Middle frontal gyrus (tissue), 1 donor: ENCODE results near the gene KIFC1.
A peak's percentile ranks its signal among the peaks of the same experiment; 100 is the strongest.

Experiments used
- DNase-seq: peaks from one replicate; pipeline ENCODE4 v3.0.0-alpha.2; 2015; ENCODE audit warnings: low spot score; ENCODE audit errors: extremely low spot score

Gene KIFC1

DNA sequence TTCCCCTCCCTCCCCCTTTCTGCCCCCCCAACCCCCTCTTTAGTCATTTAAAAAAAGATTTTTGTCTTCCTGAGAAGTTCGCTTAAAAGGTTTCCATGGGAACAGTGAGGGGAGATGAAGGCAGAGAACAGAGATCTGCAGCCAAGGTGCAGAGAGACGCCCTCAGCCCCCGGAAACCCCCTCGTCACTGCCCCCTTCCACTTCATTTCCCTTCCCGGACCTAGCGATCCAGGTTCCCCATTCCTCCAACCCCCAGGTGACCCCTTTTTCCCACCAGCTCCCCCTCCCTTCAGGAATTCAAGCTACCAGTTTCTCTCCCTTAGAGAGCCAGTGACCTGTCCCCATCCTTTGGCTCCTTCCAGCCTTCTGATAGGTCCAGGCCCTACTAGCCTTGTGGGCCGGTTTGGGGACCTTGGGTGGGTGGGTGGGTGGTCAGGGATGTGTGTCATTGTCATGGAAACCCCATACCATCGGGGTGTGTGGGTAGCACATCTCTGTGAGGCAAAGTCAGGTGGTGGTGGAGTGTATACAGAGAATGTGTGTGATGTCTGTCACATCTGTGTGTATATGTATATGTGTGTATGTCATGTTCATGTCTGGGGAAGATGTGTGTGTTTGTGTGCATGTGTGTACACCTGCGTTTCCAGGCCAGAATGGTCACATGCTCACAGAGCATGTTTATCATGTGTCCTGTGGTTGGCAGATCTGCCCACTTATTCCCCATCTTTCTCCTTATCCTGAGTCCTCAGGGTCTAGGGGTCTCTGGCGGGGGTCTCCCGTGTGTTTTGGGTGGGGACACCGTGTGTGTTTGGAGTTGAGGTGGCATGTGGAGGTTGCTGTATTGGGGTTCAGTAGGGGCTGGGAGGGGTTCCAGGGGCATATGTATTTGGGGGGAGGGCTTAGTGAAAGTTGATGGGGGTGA lies 35.2 kb downstream of the KIFC1 start:
- no peak for DNase-seq

DNA sequence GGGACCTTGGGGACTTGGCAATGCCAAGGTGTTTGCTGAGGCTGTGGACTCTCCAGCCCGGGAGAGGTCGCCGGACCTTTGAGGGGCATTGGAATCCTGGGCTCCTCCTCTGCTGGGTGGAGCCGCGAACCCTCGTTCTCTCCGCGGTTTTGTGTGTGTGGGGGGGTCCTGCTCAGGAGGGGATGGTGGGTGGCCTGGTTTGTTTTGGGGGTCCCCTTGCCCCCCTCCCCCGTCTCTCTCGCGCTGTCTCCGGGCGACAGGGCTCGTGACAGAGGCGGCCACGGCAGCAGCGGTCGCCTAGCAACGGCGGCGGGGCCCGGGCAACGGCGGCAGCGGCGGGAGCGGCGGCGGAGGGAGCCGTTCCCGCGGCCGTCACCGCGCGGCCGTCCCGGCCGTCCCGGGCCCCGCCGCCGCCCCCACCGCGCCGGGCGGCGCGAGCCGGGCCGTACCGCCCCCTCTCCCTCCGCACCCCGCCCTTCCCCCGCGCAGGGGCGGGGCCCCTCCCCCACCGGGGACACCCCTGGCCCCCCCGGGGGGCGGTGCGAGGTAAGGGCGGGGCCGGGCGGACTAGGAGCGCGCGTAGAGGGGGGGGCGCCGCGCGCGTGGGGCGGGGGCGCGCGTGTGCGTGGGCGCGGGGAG lies 36.1 kb downstream of the KIFC1 start:
- no peak for DNase-seq

DNA sequence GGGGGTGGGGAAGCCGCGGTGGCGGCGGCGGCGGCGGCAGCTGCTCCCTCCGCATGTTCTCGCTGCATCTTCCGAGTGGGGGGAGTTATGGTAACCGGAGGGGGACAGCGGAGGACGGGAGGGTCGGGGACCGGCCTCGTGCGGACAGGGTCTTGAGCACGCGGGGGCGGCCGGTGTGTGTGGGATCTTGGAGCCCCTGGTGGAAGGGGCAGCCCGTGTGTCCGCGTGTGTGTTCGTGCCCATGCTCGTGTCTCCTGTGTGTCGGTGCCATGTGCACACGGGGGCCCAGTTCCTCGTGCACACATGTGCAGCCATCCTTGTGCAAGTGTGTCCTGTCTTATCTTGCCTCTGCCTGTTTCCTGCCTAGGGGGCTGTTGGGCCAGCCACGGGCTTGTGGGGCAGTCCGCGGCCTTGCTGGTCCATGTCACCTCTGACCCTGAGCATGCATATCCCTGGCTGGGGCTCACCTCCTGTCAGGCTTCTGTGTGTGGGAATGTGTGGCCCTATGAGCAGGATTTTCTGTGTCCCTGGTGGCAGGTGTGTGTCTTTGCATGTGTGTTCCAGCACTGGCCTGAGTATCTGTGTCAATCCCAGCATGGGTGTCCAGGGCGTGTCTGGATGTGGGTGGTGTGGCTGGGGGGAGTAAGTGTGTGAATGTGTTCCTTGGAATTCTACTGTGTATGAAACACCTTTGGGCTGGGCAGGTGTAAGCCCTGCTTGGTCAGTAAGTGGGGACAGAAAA lies 36.8 kb downstream of the KIFC1 start:
- no peak for DNase-seq

DNA sequence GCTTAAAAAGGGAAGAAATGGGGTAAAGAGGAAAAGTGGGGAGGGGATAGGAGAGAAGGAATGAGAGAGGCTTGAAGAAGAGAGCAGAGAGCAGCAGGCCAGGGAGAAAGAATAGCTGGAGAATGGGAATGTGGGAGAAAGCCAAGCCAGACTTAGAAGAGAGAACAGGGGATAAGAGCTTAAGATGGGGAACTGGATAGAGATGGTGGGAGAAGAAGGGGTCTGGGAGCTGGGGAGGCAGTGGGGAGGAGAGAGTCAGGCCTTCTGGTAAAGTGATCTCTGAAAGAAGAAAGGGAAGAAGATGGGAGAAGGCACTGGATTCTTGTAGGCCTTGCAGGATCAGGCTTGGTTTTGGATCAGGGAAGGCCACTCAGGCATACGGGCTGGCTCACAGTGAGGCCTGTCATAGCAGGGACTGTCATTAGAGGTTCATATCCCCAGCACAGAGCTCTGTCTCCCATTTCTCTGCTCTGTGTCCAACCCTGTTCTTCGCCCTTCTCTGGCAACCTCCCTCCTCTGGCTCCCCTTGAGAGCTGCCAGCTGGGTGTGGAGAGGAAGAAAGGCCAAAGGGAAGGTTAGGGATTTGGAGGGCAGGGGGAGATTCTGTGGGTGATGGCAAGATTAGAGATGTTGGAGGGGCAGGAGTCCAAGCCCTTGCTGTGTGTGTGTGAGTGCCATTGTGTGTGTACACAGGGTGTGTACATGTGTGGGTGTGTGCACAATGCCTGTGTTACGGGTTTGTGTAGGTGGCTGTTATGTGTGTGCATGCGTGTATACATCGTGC lies 37.5 kb downstream of the KIFC1 start:
- DNase-seq = no peak

DNA sequence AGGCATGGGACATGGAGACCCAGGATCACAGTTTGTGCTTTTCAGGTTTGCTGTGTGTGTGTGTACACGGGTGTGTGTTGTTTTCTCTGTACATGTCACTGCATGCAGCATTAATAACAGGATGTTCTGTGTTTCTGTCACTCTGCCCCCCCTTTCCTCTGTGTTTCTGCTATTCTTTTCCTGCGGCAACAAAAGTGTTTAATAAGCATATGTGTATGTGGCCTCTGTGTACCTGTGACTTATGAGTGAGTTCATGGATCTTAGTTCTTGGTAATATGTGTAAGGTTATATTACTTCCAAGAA lies 38.1 kb downstream of the KIFC1 start:
- no peak for DNase-seq

DNA sequence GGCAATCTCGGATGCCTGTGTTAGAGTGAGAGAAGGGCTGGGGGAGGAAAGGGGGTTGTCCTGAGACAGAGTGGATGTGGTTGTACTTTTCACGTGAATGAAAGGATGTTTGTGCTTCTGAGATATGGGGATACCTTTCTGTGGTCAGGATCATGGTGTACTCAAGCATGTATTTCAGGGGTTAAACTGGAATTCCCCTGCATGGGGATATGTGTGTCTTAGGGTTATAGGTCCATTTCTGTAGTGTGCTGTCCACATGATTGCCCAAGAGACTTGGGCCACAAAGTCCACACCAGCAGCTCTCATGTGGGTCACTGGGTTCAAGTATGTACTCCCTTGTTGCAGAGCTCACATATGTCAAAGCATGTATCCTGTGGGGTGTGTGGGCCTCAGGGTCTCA lies 38.7 kb downstream of the KIFC1 start:
- no peak for DNase-seq

DNA sequence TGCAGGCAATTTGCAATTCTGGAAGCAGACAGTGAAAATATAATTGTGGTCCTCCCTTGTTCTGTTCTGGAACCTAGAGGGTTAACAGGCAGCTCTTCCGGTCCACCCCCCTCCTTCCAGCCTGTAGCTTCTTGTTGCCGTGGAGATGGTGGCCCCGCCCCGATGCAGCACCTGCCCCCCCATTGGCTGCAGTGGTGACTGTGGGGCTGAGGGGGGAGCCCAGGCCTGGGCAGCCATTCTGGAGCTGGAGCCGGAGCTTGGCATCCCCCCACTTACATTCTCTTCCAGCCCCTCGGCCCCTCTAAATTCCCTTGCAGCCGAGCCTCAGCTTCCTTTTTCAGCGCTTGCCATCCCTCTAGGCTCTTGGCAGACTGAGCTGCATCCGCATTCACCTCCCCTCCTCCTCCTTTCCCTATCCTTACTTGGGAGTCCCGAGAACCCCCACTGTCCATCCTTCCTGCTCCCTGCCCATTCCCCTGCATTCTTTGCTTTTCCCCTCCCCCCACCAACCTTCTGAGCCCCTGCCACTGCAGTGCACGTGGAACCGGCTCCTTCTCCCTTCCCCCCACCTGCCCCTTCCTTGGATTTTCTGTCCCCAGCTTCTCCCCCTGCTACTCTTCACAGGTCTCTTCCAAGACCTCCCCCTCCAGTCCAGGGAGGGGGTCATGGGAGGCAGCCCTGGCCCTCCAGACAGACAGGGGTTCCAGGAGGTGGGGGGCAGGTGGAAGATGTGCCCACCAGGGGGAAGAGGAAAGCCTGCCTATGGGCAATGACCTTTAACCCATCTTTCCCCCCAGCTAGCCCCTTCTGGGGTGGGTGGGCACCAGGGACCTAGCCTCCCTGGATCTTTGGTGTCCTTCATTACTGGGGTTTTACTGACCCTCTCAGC lies 39.6 kb downstream of the KIFC1 start:
- DNase-seq = peak; percentile 65

DNA sequence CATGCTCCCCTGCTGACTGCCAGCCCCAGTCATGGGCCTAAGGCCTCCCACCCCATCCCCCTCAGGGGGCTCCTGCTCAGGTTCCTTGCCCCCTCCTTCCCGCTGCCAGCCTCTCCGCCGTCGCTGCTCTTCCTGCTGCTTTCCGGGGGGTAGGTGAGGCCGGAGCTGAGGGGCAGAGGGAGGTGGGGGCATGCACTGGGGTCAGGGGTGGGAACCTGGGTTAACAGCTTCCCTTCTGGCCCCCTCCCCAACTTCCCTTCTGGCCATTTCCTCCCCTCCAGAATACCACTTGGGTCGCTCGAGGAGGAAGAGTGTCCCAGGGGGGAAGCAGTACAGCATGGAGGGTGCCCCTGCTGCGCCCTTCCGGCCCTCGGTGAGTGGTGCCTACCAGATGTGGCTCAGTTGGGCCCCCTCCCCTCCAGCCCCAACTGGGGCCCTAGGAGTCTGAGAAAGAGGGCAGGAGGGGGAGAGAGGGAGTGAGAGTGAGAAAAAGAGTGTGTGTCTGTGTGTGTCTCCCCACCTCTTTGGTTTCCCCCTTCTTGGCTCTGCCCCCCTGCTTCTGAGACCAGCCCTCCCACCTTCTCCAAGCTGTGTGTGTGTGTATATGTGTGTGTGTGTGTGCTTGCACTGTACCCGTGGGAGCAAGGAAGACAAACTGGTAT lies 40.4 kb downstream of the KIFC1 start:
- DNase-seq = no peak

DNA sequence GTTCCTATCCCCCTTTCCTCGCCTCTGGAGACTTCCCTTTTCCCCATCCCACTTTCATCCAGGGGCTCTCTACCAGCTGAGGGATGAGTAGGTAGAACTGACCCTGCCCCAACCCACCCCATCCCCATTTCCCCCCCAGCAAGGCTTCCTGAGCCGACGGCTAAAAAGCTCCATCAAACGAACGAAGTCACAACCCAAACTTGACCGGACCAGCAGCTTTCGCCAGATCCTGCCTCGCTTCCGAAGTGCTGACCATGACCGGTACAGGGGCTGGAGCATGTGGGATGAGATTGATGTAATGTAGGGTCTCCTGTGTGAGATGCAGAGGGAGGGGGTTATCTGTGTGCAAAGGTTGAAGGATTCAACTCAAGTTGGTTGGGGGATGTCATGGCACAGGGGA lies 40.9 kb downstream of the KIFC1 start:
- DNase-seq = no peak

DNA sequence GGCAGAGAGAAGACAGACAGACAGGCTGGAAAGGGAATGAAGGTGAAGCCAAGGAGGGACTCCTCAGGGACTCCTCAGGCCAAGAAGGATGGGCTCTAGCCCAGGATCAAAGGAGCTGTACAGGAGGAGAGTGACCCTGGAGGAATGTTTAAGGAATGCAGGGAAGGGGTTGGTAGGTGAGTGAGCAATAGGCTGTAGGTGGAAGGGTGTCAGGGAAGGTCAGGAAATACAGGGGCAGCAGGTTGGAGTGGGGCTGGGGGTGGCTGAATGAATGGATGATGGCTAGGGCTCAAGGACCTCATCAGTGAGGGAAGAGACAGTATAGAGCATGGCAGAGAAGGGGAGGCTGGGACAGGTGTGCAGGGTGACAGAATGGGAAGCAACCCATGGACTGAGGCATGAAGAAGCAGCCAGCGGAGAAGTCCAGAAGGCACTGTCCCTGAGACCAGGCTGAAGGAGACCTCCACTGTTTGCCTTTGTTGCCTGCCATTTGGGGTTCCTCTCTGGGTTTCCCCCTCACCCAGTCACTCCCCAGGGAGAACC lies 41.4 kb downstream of the KIFC1 start:
- DNase-seq = no peak

DNA sequence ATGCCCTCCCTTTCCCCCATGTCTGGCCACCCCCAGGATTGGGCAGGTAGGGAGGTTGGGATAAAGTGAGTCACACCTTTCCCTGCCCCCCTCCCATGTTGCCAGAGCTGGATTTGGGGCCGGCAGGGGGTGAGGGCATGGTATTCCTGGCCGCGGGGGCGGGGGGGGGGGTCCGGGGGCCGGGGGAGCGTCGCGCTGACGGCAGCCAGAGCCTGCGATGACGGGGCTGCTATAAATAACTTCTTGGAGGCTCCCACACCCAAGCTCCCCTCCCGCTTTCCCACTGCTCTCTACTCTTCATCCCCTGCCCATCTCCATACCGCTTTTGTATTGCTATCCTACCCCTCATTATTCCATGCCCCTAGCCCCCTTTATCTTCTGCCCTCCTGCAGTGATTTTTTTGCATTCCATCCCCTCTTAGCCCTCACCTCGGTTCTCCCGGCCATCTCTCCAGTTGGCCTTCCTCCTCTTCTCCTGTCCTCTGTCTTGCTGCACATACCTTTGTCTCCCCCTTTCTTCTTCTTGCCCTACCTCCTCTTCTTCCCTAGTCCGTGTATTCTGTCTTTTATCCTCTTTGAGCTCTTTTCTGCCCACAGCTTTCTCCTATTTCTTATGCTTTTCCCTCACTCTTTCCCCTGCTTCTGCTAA lies 42.0 kb downstream of the KIFC1 start:
- DNase-seq = no peak

DNA sequence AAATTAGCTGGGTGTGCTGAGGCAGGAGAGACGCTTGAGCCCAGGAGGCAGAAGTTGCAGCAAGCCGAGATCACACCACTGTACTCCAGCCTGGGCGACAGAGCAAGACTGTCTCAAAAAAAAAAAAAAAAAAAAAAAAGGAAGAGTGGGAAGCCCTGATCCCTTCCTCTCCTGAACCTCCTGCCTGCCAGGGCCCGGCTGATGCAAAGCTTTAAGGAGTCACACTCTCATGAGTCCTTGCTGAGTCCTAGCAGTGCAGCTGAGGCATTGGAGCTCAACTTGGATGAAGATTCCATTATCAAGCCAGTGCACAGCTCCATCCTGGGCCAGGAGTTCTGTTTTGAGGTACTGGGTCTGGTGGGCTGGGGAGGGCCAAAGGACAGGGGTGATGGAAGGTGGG lies 43.3 kb downstream of the KIFC1 start:
- DNase-seq = no peak

DNA sequence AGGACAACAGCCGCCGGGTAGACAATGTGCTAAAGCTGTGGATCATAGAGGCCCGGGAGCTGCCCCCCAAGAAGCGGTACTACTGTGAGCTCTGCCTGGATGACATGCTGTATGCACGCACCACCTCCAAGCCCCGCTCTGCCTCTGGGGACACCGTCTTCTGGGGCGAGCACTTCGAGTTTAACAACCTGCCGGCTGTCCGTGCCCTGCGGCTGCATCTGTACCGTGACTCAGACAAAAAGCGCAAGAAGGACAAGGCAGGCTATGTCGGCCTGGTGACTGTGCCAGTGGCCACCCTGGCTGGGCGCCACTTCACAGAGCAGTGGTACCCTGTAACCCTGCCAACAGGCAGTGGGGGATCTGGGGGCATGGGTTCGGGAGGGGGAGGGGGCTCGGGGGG lies 46.0 kb downstream of the KIFC1 start:
- DNase-seq = no peak

DNA sequence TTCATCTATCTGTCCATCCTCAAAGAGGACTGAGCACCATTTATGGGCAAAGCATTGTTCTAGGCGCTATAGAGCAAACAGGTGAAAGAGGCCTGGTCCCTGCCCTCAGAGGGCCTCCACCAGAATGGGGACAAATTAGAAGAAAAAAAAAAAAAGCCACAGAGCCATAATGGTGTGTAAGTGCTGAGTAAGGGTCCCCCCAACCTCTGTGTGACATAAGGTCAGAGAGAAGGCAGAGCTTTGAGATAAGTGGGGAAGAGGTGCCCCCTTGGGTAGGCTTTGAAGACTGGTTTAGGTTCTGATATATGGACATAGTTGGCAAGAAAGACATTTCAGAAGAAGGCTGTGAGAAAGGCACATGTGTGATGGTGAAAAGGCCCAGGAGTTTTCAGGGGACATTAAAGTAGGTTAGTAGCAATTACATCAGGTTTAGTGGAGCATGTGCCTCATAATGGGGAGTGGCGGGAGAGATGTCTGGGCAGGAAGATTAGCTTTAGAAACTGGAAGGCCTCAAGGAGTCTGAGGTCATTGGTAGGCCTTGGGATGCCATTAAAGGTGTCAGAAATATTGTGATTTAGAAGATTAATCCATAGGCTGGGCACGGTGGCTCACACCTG lies 47.5 kb downstream of the KIFC1 start:
- no peak for DNase-seq

DNA sequence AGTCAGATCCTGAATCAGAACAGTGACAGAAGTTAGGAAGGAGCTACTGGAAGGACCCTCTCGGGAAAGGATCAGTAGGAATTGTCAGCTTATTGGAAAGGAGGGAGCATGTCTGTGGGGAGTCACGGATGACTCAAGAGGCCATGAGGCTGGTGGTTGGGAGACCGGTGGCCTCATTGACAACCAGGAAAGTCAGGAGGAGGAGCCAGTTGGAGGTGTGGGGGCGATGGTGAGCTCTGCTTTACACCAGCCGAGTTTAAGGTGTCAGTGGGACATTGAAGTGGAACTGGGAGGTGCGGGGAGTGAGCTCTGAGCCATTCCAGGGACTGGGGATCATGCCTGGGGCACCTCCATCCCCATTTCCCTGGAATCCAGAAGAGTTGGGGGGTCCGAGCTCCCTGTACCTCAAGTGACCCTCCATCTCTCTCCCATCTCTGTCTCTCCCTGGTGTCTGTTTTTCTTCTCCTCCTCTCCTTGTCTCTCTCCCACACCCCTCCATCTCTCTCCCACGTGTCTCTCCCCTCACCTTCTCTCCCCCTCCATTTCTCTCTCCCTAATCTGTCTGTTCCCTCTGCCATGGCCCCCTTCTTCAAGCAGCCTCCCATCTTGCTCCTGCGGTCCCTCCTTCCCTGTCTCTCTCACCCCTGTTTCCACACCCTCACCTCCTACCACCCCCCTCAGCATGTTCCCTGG lies 48.5 kb downstream of the KIFC1 start:
- no peak for DNase-seq

DNA sequence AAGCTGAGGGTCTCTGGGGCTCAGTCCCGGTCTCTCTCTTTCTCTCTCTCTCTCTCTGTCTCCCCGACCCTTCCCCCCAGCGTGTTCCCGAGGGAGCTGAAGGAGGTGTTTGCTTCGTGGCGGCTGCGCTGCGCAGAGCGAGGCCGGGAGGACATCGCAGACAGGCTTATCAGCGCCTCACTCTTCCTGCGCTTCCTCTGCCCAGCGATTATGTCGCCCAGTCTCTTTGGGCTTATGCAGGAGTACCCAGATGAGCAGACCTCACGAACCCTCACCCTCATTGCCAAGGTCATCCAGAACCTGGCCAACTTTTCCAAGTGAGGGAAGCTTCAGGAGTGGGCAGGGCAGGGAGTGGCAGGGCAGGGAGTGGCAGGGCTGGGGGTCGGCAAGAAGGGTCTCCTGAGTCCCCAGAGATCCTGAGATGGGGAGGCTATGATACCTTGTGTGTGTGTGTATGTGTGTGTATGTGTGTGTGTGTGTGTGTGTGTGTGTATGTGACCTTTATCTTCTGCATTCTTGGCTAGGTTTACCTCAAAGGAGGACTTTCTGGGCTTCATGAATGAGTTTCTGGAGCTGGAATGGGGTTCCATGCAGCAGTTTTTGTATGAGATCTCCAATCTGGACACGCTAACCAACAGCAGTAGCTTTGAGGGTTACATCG lies 49.2 kb downstream of the KIFC1 start:
- DNase-seq = no peak

DNA sequence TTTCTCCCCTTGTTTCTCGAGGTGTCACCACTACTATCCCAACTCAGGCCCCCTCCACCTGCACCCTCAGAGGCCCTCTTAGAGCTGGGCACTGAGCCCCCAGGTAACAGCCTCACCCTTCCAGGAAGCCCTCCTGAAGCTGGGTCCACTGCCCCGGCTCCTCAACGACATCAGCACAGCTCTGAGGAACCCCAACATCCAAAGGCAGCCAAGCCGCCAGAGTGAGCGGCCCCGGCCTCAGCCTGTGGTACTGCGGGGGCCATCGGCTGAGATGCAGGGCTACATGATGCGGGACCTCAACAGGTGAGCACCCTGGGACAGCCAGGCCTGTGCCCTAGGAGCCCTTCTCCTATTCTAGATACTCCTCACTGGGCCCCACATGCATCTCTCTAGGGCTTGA lies 49.8 kb downstream of the KIFC1 start:
- DNase-seq = no peak

DNA sequence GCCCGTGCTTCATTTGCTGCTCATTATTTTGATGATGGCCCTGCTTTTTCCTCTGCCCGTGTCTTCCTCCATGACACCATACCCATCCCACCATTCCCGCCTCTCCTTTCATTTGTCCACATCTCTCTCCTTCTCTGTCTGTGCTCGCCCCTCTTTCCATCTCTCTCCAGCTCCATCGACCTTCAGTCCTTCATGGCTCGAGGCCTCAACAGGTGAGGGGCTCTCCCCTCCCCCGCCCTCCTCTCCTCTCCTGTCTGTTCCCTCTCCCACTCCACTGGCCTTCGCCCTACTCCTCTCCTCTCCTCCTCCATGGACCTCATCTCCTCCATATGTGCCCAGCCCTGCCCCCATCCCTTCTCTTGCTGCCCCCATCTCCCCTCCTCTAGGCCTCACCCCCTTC lies 50.7 kb downstream of the KIFC1 start:
- no peak for DNase-seq
